Medulla oblongata (tissue), 1 donor: ENCODE data around the gene DCHS2.

Experiments used
- DNase-seq: peaks from one replicate; pipeline ENCODE4 v3.0.0-alpha.2; 2015; ENCODE audit errors: extremely low spot score

The DCHS2 gene, protein sequence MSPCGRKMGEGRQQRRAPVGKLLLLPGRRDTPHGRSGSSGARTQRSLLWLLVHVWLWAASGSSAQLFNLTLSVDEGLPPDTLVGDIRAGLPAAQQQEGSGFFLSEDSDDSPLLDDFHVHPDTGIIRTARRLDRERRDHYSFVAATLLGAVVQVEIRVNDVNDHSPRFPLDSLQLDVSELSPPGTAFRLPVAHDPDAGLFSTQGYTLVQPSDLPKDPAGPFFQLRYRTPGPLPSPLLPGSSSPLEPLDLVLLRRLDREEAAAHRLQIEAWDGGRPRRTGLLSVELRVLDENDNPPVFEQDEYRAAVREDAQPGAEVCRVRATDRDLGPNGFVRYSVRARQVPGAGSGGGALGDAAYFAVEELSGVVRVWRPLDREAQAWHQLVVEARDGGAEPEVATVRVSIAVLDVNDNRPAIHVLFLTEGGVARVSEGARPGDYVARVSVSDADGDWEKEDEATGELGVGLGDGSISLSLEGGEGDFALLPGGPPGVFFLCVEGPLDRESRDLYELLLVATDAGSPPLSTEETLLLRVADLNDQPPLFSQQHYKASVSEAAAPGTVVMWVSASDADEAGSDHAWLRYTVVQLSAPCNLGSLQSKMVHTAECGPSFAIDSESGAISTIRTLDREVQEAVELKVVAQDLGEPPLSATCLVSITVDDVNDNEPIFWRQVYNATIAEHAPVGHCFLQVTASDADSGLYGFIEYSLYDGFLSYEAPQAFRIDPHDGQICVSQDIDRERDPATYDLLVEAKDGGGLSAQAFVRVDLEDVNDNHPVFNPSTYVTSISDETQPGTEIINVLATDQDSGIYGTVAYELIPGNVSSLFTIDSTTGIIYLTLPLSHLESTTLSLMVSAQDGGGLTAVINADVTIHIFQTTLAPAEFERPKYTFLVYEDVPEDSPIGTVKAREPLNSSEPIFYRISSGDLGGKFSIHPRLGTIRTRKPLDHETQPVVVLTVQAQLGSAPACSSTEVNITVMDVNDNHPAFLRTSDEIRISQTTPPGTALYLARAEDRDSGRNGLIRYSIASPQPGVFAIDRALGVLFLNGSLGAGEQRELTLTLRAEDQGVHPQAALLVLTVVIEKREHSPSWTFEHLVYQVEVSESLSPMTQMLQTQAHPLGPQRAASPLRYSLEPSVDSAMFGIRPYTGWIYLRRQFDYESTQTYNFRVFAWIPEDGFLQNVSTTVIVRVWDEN (N-terminal part only)

DNA sequence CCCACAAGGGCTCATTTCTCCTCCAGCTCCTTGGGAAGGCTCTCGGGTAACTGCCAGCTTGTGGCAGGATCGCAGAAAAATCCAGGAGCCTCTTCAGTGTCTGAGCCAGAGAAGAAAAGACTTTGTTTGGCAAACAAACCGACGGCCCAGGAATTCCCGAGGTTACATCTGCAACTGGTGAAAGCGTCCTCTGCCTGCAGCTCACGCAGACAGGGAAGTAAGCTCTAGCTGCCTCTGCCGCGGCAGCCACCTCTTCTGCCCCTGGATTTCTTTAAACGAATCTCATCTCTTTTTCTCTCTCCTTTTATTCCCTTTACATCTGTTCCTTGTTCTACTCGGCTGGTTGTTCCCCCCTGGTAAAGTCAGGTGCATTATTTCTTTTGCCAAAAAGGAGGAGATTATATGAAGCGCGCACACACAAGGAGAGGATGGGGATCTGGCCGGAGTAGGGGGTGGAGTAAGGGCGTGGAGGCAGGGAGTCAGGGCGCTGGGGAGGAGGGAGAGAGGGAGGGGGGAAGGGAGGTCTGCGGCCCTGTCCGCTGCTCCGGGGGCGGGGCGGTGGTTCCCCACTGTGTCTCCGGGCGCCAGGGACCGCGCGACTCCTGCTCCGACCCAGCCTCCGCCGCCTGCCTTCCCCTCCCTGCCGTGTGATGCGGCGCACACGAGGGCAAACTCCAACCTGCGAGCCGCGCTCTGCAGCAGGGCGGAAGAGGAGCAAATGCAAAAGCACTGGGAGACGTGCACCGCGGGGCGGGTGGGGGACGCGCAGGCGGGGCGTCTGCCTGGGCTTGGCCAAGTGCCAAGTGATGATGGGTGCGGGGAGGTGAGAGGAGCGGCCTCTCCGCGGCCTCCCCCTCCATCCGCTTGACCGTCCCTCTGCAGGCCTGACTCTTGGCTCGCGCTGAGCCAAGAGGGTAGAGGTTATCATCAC, at the start of gene DCHS2:
Gene DCHS2 (minus strand): TSS at position 459 of the 931 bp plus-strand sequence. CDS start 444 bp downstream, at position 15.
- peak; percentile 48 for DNase-seq

GRCh38 chr4:154534296-154534695, 42.7 kb upstream of the DCHS2 start:
- no peak for DNase-seq

- DNase-seq: peak; percentile 66
These were observed 38.3 kb upstream of the DCHS2 start for GRCh38 chr4:154529728-154530519.

GRCh38 chr4:154528869-154529268, 37.3 kb upstream of the DCHS2 start:
- DNase-seq: no peak

DNA sequence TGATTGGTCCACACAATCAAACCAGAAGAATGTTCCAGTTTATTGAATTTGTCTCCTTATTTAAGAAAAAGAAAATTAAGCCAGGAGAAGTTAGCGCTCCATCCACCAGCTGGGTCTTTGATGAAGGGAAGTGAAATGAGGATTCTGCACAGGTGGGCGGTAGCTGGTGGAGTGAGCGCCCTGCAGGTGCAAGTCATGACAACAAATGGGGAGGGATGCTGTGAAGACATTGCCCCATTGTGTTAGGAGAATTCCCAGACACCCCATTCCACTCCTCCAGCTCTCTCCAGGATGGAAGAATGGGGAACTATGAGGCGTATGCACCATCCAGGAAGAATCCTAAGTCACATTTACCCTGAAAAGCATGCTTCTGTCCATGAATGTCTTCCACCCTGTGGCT, 35.7 kb upstream of the DCHS2 start:
- no peak for DNase-seq

DNA sequence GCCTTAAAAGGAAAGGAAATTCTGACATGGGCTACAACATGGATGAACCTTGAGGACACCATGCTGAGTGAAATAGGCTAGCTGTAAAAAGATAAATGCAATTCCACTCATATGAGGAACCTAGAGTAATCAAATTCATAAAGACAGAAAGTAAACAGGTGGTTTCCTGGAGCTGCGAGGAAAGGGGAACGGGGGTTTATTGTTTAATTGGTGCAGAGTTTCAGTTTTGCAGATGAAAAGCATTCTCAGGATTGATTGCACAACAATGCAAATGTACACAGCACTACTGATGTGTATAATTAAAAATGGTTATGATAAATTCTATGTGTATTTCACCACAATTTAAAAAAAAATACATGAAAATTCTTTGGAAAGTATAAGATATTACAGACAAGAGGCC, 34.6 kb upstream of the DCHS2 start:
- DNase-seq: no peak

DNA sequence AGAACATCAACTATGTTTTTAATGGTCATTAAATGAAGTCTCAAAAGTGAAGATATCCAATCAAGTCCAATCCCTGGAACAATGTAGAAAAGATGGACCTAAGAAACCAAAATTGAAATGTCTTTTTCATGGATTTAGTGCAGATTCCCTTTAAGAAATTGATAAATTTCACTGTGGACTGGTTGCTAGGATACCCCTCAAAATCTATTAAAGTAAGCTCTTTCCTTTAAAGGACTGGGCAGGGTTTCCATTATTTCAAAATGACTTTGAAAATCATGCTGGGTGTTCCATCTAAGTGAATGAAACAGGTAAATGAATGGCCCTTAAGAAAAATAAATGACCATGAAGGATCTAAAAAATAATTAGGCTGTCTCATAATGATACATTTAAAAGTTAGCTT, 30.0 kb upstream of the DCHS2 start:
- no peak for DNase-seq

DNA sequence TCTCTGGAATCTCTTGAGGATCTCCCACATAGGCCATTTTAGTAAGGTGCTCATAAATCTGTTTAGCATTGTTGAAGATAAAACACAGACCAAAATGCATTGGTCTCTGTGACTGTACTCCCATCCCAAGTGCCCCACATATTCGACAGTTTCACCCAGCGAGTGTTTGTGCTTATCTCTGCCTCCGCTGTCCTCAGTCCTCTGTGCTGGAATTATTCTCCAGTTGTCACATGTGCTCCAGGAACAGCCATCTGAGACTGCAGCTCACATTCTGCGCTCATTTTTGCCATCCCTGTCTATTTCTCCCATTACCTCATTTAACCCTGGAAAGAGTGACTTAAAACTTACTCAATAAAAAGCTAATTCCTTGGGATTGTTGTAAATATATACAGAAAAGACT, 27.6 kb upstream of the DCHS2 start:
- no peak for DNase-seq

- DNase-seq: no peak
These were observed 26.0 kb upstream of the DCHS2 start for GRCh38 chr4:154517591-154517990.

GRCh38 chr4:154516318-154517029, 24.9 kb upstream of the DCHS2 start:
- peak; percentile 47 for DNase-seq

DNA sequence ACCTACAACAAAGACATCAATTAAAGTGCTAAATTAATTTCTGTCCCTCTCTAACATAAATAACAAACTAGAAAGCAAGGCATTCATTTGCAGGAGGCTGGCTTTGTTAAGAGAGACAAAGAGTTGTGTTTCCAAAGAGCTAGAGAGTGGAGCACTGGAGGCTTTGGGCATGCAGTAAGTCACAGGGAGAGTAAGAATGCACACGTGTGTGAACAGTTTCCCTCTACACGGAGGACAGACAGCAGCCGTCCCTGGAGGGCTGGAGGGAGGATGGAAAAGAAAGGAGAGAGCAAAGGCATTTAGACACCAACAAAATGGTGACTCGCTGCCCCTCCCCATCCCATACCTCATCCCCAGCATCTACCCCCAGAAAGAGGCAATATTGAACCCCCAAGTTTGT, 20.4 kb upstream of the DCHS2 start:
- peak; percentile 40 for DNase-seq

DNA sequence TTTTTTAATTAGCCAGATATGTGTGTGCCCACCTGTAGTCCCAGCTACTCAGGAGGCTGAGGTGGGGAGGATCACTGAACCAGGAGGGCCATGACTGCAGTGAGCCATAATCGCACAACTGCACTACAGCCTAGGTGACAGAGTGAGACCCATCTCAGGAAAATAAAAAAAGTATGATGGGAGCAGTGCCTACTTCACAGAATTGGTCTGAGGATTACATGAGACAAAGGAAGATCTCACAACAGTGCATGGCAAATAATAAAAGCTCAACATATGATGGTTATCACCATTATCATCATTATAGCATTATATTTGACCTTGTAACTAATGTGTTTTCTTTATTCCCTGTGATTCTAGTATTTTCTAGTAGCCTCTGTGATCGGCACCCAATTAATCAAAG, 19.9 kb upstream of the DCHS2 start:
- DNase-seq: no peak

DNA sequence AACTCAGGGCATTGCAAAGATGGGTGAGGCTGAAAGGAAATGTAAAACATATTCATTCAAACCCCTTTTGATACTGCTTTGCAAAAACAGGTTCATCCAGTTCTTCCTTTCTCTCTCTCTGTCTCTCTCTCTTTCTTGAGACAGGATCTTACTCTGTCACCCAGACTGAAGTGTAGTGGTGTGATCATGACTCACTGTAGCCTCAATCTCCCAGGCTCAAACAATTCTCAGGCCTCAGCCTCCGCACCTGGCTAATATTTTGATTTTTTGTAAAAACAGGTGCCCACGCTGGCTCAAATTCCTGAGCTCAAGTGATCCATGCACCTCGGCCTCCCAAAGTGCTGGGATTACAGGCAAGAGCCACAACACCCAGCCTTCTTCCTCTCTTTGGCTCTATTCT, 15.6 kb upstream of the DCHS2 start:
- no peak for DNase-seq

DNA sequence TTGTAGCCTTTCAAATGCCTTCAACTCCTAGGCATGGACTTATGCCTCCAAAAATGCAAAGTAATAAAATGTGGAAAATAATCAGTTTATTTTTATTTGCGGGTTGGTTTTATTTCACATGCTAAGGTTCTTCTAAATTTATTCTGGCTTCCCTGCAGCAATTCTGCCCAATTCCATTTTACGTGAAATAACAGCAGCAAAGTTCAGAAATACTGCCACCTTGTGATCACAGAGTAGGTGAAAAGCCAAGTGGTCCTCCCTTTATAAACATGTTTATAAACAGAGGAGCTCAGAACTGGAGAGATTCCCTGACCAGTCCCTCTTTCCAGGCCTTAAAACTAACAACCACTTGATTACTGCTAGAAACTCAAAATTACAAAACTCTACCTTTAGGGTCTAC, 14.7 kb upstream of the DCHS2 start:
- peak; percentile 75 for DNase-seq

DNA sequence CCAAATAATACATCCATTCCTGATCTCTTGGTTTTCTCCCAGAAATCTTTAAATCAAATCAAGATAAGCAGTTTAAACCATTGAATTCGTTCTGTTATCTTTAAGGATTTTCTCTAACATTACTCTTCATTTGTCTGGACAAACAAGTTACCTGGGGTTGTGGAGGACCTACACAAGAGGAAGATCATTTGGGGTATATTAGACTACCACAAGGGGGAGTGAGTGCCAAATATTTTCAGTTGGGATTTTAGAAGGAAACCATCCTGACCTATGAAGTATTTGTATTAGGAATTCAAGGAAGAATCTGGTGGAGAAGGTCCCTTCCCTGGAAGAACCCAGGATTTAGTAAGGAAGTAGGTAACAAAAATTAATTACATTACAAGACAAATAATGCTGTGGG, 12.0 kb upstream of the DCHS2 start:
- DNase-seq: no peak

DNA sequence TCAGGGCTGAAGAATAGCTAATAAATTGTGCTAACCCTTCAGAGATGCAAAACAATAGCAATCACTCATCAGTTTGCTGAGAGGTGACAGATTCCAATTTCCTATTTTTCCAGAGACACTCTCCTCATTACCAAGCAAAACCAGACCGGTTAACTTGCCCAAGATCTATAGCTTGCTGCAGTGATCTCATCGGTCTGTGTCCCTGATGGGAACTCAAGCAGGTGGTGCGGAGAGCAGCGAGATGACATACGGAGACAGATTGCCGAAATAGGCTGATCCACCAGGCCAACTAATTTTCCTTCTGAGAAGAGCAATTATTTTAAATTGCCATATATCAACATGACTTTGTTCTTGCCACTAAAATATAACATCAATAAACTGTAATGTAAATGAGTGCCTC, 10.5 kb upstream of the DCHS2 start:
- DNase-seq: no peak

GRCh38 chr4:154497889-154498288, 6.3 kb upstream of the DCHS2 start:
- DNase-seq: no peak

DNA sequence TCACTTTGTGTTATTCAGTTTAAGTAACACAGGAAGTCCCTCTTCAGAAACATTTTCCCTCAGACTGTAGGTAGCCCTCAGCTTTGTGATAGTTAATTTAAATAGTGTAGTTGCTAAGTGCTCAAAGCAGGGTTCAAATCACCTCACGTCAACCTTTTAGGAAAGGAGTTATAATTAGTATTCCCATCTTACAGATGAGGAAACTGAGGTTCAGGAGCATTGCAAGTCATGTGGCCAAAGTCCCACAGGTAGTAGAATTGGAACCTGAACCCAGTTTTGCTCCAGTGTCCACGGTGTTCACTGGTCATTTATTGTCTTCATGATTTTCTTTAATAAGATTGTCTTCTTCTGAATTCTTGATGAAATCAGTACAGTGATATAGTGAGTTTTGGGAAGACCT, 4.3 kb upstream of the DCHS2 start:
- DNase-seq: no peak

- DNase-seq: no peak
These were observed 689 bp upstream of the DCHS2 start for GRCh38 chr4:154492288-154492687.
